ENCODE data around the gene TTLL11.

DNA sequence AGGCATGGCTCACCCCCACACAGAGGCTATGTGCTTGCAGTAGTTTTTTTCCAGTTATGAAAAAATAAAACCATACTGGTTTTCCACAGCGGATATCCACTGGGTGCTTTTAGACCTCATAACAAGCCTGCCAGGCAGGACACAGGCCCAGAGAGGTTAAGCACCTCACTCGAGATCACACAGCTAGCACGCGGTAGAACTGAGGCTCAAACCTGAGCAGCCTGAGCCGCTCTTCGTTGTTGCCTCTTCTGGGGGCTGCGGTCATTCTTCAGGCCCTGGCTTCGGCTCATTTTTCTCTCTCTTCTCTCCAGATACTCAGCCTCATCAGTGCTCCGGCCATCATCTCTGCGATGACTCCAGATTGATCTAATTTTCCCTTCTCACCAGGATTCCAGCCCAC is 196.0 kb downstream of the TTLL11 start:
- TF ChIP-seq, protein P1, sequence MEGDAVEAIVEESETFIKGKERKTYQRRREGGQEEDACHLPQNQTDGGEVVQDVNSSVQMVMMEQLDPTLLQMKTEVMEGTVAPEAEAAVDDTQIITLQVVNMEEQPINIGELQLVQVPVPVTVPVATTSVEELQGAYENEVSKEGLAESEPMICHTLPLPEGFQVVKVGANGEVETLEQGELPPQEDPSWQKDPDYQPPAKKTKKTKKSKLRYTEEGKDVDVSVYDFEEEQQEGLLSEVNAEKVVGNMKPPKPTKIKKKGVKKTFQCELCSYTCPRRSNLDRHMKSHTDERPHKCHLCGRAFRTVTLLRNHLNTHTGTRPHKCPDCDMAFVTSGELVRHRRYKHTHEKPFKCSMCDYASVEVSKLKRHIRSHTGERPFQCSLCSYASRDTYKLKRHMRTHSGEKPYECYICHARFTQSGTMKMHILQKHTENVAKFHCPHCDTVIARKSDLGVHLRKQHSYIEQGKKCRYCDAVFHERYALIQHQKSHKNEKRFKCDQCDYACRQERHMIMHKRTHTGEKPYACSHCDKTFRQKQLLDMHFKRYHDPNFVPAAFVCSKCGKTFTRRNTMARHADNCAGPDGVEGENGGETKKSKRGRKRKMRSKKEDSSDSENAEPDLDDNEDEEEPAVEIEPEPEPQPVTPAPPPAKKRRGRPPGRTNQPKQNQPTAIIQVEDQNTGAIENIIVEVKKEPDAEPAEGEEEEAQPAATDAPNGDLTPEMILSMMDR (IDR thresholded peaks at IDR 0.05; ENCODE audit: low read depth, low read length, poor library complexity, severe bottlenecking), result no peak
- no peak for TF ChIP-seq EZH2phosphoT487 (IDR thresholded peaks at IDR 0.05; ENCODE audit: borderline replicate concordance, low read length)

Data from DOHH2 (cell line).